ENCODE results near the gene DOHH. TPM values are rescaled to one million over a fixed set of nuclear protein-coding genes. Genes with fewer than 3 reads are reported as not detected.

DOHH gene
- total RNA-seq, 1 donor, result 8.3 TPM

GRCh38 chr19:3527238-3527910 is 26.9 kb upstream of the DOHH start:
- Histone ChIP-seq H3K9me3 (ENCODE audit: low read depth, low read length) (no peaks in the 10 kb centered on the region), H3K4me1 (ENCODE audit: insufficient read depth, low read length) (no peaks in the 10 kb centered on the region), H4K20me1 (ENCODE audit: insufficient read depth, low read length) (peaks cover 33% of the 10 kb centered on the region), H3K36me3 (ENCODE audit: insufficient read depth, low read length) (peaks cover 47% of the 10 kb centered on the region), H3K4me3 (ENCODE audit: insufficient read depth, low read length) (no peak overlapping the region), H3K27me3 (ENCODE audit: insufficient read depth, low read length) (no peaks in the 10 kb centered on the region), H3K27ac (ENCODE audit: low read depth, low read length) (no peak overlapping the region), H2AFZ (ENCODE audit: low read length) (no peak overlapping the region), H3K79me2 (ENCODE audit: insufficient read depth, low read length) (peaks cover 33% of the 10 kb centered on the region), H3K4me2 (ENCODE audit: insufficient read depth, low read length) (no peak overlapping the region)
- TF ChIP-seq CTCF (IDR thresholded peaks at IDR 0.05; ENCODE audit: extremely low read depth, low read depth, low read length), result no peak
- peak; percentile 80 for DNase-seq (ENCODE audit: insufficient read length, low spot score, missing footprints)

- H3K4me1 ChIP-seq (ENCODE audit: insufficient read depth, low read length), result no peaks in the 10 kb centered on the region
- peaks cover 46% of the 10 kb centered on the region for H3K36me3 ChIP-seq (ENCODE audit: insufficient read depth, low read length)
- no peak overlapping the region for H3K27ac ChIP-seq (ENCODE audit: low read depth, low read length)
- H3K4me3 ChIP-seq (ENCODE audit: insufficient read depth, low read length), result no peak overlapping the region
- DNase-seq (ENCODE audit: insufficient read length, low spot score, missing footprints), result peak; percentile 87
- no peak for TF ChIP-seq CTCF (IDR thresholded peaks at IDR 0.05; ENCODE audit: extremely low read depth, low read depth, low read length)
- no peaks in the 10 kb centered on the region for H3K9me3 ChIP-seq (ENCODE audit: low read depth, low read length)
- no peaks in the 10 kb centered on the region for H3K27me3 ChIP-seq (ENCODE audit: insufficient read depth, low read length)
- no peak overlapping the region for H3K4me2 ChIP-seq (ENCODE audit: insufficient read depth, low read length)
- peaks cover 39% of the 10 kb centered on the region for H4K20me1 ChIP-seq (ENCODE audit: insufficient read depth, low read length)
- peaks cover 40% of the 10 kb centered on the region for H3K79me2 ChIP-seq (ENCODE audit: insufficient read depth, low read length)
- no peak overlapping the region for H2AFZ ChIP-seq (ENCODE audit: low read length)
These were observed 26.2 kb upstream of the DOHH start for GRCh38 chr19:3526507-3527237.

GRCh38 chr19:3524904-3525451 is 24.5 kb upstream of the DOHH start:
- TF ChIP-seq CTCF (IDR thresholded peaks at IDR 0.05; ENCODE audit: extremely low read depth, low read depth, low read length), result no peak
- Histone ChIP-seq H2AFZ (ENCODE audit: low read length) (no peak overlapping the region), H3K4me1 (ENCODE audit: insufficient read depth, low read length) (no peaks in the 10 kb centered on the region), H3K27me3 (ENCODE audit: insufficient read depth, low read length) (no peaks in the 10 kb centered on the region), H3K27ac (ENCODE audit: low read depth, low read length) (no peak overlapping the region), H3K9me3 (ENCODE audit: low read depth, low read length) (no peaks in the 10 kb centered on the region), H3K36me3 (ENCODE audit: insufficient read depth, low read length) (peaks cover 37% of the 10 kb centered on the region), H3K79me2 (ENCODE audit: insufficient read depth, low read length) (peaks cover 57% of the 10 kb centered on the region), H4K20me1 (ENCODE audit: insufficient read depth, low read length) (peaks cover 53% of the 10 kb centered on the region), H3K4me3 (ENCODE audit: insufficient read depth, low read length) (no peak overlapping the region), H3K4me2 (ENCODE audit: insufficient read depth, low read length) (no peak overlapping the region)
- DNase-seq (ENCODE audit: insufficient read length, low spot score, missing footprints), result peak; percentile 82
